SK-N-SH treated with all-trans-retinoic acid at 6 μM for 48 hours (cell line): ENCODE measurements around the gene CCDC144A.
"Not testable (repeated sequence)": the region's sequence is repeated elsewhere in the genome, so short reads cannot be mapped to it uniquely, and the experiment has no call there.

ENCODE experiments used
- ATAC-seq: fragments of 200-7000 bp; cut with Tn5 transposase; 3 replicates; pipeline ENCODE4 v1.9.1; 2020; ENCODE audit warnings: mild to moderate bottlenecking, moderate library complexity
- ARNTL ChIP-seq: fragments of 450-650 bp; formaldehyde crosslinking; IDR thresholded peaks from 2 replicates; pipeline ENCODE4 v1.5.0; 2020; ENCODE audit warnings: low read depth, mild to moderate bottlenecking, moderate library complexity, borderline replicate concordance
- BACH2 ChIP-seq: fragments of 250-450 bp; sonication (Bioruptor Pico); IDR thresholded peaks from 2 replicates; pipeline ENCODE4 v1.9.0; 2021; ENCODE audit warnings: mild to moderate bottlenecking, borderline replicate concordance
- GLIS3 ChIP-seq: fragments of 250-450 bp; sonication (Bioruptor Pico); IDR thresholded peaks from 2 replicates; pipeline ENCODE4 v1.5.0; 2020; ENCODE audit warnings: mild to moderate bottlenecking, moderate library complexity
- ISL1 ChIP-seq: fragments of 250-450 bp; sonication (Bioruptor Pico); IDR thresholded peaks from 2 replicates; pipeline ENCODE4 v2.1.2; 2022; ENCODE audit warnings: mild to moderate bottlenecking, moderate library complexity
- OSR1 ChIP-seq: fragments of 250-450 bp; sonication (Bioruptor Pico); IDR thresholded peaks from 2 replicates; pipeline ENCODE4 v1.8.0; 2022; ENCODE audit warnings: moderate library complexity, mild to moderate bottlenecking, inconsistent platforms
- PATZ1 ChIP-seq: fragments of 250-450 bp; sonication (Bioruptor Pico); IDR thresholded peaks from 2 replicates; pipeline ENCODE4 v1.8.0; 2020; ENCODE audit warnings: mild to moderate bottlenecking, moderate library complexity, borderline replicate concordance
- SNAI2 ChIP-seq: fragments of 250-450 bp; sonication (Bioruptor Pico); IDR thresholded peaks from 2 replicates; pipeline ENCODE4 v1.5.0; 2020; ENCODE audit warnings: mild to moderate bottlenecking, moderate library complexity
- TCF4 ChIP-seq: fragments of 250-450 bp; sonication (Bioruptor Pico); IDR thresholded peaks from 2 replicates; pipeline ENCODE4 v1.8.0; 2021; ENCODE audit warnings: mild to moderate bottlenecking, moderate library complexity, borderline replicate concordance
- TOX ChIP-seq: fragments of 250-450 bp; sonication (Bioruptor Pico); IDR thresholded peaks from 2 replicates; pipeline ENCODE4 v1.8.0; 2021; ENCODE audit warnings: mild to moderate bottlenecking, moderate library complexity, borderline replicate concordance
- TSHZ2 ChIP-seq: fragments of 250-450 bp; sonication (Bioruptor Pico); IDR thresholded peaks from 2 replicates; pipeline ENCODE4 v1.5.0; 2020; ENCODE audit warnings: mild to moderate bottlenecking, moderate library complexity
- ZFP3 ChIP-seq: fragments of 250-450 bp; sonication (Bioruptor Pico); IDR thresholded peaks from 2 replicates; pipeline ENCODE4 v1.5.0; 2020; ENCODE audit warnings: mild to moderate bottlenecking, moderate library complexity
- ZFP30 ChIP-seq: fragments of 450-650 bp; formaldehyde crosslinking; IDR thresholded peaks from 2 replicates; pipeline ENCODE4 v1.5.0; 2022; ENCODE audit warnings: mild to moderate bottlenecking, moderate library complexity
- ZNF565 ChIP-seq: fragments of 450-650 bp; formaldehyde crosslinking; conservative IDR thresholded peaks from 2 replicates; pipeline ENCODE4 v1.5.0; 2020; ENCODE audit warnings: low read depth, mild to moderate bottlenecking, moderate library complexity
- ZNF70 ChIP-seq: fragments of 450-650 bp; formaldehyde crosslinking; IDR thresholded peaks from 2 replicates; pipeline ENCODE4 v1.5.0; 2020; ENCODE audit warnings: mild to moderate bottlenecking, moderate library complexity
- TF ChIP-seq, protein P1 (sequence below): fragments of 250-450 bp; sonication (Bioruptor Pico); IDR thresholded peaks from 2 replicates; pipeline ENCODE4 v1.8.0; 2021; ENCODE audit warnings: low read depth, mild to moderate bottlenecking, moderate library complexity, borderline replicate concordance
- TF ChIP-seq, protein P2 (sequence below): fragments of 250-450 bp; sonication (Bioruptor Pico); IDR thresholded peaks from 2 replicates; pipeline ENCODE4 v1.5.1; 2020; ENCODE audit warnings: low read depth, mild to moderate bottlenecking, moderate library complexity
- TF ChIP-seq, protein P3 (sequence below): fragments of 250-450 bp; sonication (Bioruptor Pico); IDR thresholded peaks from 2 replicates; pipeline ENCODE4 v1.5.1; 2021; ENCODE audit warnings: mild to moderate bottlenecking, moderate library complexity

The CCDC144A gene, protein sequence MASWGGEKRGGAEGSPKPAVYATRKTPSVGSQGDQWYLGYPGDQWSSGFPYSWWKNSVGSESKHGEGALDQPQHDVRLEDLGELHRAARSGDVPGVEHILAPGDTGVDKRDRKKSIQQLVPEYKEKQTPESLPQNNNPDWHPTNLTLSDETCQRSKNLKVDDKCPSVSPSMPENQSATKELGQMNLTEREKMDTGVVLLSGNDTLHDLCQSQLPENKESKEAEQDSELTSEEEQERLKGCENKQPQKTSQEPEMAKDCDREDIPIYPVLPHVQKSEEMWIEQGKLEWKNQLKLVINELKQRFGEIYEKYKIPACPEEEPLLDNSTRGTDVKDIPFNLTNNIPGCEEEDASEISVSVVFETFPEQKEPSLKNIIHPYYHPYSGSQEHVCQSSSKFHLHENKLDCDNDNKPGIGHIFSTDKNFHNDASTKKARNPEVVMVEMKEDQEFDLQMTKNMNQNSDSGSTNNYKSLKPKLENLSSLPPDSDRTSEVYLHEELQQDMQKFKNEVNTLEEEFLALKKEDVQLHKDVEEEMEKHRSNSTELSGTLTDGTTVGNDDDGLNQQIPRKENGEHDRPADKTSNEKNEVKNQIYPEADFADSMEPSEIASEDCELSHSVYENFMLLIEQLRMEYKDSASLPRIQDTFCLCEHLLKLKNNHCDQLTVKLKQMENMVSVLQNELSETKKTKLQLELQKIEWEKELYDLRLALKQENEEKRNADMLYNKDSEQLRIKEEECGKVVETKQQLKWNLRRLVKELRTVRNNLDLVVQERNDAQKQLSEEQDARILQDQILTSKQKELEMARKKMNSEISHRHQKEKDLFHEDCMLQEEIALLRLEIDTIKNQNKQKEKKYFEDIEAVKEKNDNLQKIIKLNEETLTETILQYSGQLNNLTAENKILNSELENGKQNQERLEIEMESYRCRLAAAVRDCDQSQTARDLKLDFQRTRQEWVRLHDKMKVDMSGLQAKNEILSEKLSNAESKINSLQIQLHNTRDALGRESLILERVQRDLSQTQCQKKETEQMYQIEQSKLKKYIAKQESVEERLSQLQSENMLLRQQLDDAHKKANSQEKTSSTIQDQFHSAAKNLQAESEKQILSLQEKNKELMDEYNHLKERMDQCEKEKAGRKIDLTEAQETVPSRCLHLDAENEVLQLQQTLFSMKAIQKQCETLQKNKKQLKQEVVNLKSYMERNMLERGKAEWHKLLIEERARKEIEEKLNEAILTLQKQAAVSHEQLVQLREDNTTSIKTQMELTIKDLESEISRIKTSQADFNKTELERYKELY (N-terminal part only)

DNA sequence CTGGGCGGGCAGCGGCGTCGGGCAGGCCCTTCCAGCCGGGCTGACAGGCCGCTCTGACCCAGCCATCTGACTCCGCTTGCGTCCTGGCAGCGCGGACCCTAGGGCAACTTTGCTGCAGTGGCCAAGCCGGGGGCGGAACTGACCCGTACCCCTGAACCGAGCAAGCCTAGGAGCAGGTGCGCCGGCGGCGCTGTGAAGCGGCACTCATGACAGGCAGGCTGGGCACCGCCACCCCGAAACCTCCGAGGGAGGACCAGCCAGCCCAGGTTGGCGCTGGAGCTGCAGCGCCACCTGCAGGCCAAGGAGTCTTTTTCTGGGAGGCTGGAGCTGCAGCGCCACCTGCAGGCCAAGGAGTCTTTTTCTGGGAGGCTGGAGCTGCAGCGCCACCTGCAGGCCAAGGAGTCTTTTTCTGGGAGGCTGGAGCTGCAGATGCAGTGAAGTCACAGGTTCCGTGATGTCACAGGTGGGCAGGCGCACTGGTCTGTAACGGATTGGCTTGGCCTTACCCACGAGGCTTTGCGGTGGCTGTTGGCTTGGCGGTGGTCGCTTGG, at the start of gene CCDC144A:
CCDC144A (plus strand) TSS at position 511 of the 551 bp plus-strand sequence. CDS start 160 bp downstream, outside the sequence.
- ATAC-seq, result not testable (repeated sequence)

DNA sequence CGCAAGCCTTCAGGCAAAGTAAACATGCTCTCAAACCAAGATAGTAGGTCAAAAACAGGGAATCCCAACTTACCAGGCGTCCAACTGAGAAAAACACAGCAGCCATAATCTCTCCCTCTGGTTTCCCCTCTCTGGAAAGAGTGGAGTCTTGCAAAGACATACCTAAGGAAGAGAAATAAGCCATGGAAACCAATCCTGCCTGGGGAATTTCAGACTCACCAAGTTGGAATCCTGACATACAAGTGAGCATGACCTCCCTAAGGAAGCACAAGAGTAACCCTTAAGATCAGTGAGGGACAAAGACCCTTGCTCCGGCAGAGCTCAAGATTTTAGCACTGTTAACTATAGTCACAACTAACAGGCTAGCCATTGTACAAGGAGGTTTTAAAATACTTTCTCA, 40.5 kb upstream of the CCDC144A start:
- no peak for ATAC-seq
- TF ChIP-seq TCF4 (CRISPR knock-in tag) (no peak), TSHZ2 (no peak), ZFP3 (CRISPR knock-in tag) (no peak), ZNF565 (CRISPR knock-in tag) (no peak), OSR1 (CRISPR knock-in tag) (no peak), BACH2 (no peak), ZNF70 (CRISPR knock-in tag) (no peak), ISL1 (CRISPR knock-in tag) (no peak), SNAI2 (CRISPR knock-in tag) (no peak), GLIS3 (CRISPR knock-in tag) (no peak), PATZ1 (CRISPR knock-in tag) (no peak), ZFP30 (CRISPR knock-in tag) (no peak), ARNTL (CRISPR knock-in tag) (no peak), TOX (CRISPR knock-in tag) (no peak)
- TF ChIP-seq, protein P1, sequence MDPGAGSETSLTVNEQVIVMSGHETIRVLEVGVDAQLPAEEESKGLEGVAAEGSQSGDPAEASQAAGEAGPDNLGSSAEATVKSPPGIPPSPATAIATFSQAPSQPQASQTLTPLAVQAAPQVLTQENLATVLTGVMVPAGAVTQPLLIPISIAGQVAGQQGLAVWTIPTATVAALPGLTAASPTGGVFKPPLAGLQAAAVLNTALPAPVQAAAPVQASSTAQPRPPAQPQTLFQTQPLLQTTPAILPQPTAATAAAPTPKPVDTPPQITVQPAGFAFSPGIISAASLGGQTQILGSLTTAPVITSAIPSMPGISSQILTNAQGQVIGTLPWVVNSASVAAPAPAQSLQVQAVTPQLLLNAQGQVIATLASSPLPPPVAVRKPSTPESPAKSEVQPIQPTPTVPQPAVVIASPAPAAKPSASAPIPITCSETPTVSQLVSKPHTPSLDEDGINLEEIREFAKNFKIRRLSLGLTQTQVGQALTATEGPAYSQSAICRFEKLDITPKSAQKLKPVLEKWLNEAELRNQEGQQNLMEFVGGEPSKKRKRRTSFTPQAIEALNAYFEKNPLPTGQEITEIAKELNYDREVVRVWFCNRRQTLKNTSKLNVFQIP, result no peak
- TF ChIP-seq, protein P2, sequence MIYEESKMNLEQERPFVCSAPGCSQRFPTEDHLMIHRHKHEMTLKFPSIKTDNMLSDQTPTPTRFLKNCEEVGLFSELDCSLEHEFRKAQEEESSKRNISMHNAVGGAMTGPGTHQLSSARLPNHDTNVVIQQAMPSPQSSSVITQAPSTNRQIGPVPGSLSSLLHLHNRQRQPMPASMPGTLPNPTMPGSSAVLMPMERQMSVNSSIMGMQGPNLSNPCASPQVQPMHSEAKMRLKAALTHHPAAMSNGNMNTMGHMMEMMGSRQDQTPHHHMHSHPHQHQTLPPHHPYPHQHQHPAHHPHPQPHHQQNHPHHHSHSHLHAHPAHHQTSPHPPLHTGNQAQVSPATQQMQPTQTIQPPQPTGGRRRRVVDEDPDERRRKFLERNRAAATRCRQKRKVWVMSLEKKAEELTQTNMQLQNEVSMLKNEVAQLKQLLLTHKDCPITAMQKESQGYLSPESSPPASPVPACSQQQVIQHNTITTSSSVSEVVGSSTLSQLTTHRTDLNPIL (CRISPR knock-in tag), result no peak
- TF ChIP-seq, protein P3, sequence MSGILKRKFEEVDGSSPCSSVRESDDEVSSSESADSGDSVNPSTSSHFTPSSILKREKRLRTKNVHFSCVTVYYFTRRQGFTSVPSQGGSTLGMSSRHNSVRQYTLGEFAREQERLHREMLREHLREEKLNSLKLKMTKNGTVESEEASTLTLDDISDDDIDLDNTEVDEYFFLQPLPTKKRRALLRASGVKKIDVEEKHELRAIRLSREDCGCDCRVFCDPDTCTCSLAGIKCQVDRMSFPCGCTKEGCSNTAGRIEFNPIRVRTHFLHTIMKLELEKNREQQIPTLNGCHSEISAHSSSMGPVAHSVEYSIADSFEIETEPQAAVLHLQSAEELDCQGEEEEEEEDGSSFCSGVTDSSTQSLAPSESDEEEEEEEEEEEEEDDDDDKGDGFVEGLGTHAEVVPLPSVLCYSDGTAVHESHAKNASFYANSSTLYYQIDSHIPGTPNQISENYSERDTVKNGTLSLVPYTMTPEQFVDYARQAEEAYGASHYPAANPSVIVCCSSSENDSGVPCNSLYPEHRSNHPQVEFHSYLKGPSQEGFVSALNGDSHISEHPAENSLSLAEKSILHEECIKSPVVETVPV (CRISPR knock-in tag), result no peak
